ENCODE data around the gene CFAP99.
"Not testable (repeated sequence)": the region's sequence is repeated elsewhere in the genome, so short reads cannot be mapped to it uniquely, and the experiment has no call there.

CFAP99 gene

GRCh38 chr4:2449511-2450392 is 31.0 kb downstream of the CFAP99 start:
- FAIRE-seq: no peak

GRCh38 chr4:2450394-2451035 is 31.8 kb downstream of the CFAP99 start:
- FAIRE-seq: no peak

- FAIRE-seq: no peak
Observed at GRCh38 chr4:2451036-2451520, 32.3 kb downstream of the CFAP99 start.

- FAIRE-seq: no peak
Observed at GRCh38 chr4:2451821-2452785, 33.3 kb downstream of the CFAP99 start.

GRCh38 chr4:2457481-2458295 is 38.9 kb downstream of the CFAP99 start:
- FAIRE-seq: no peak

GRCh38 chr4:2458546-2459491 is 40.1 kb downstream of the CFAP99 start:
- no peak for FAIRE-seq

GRCh38 chr4:2459589-2460349 is 41.0 kb downstream of the CFAP99 start:
- no peak for FAIRE-seq

GRCh38 chr4:2461246-2461960 is 42.6 kb downstream of the CFAP99 start:
- FAIRE-seq: no peak

GRCh38 chr4:2462218-2462991 is 43.6 kb downstream of the CFAP99 start:
- no peak for FAIRE-seq

- no peak for FAIRE-seq
Observed at GRCh38 chr4:2462992-2463762, 44.4 kb downstream of the CFAP99 start.

- no peak for FAIRE-seq
Observed at GRCh38 chr4:2465032-2465431, 46.3 kb downstream of the CFAP99 start.

- not testable (repeated sequence) for FAIRE-seq
Observed at GRCh38 chr4:2465544-2465943, 46.8 kb downstream of the CFAP99 start.

- peak; percentile 86 for FAIRE-seq
Observed at GRCh38 chr4:2468456-2469191, 49.9 kb downstream of the CFAP99 start, which contains the start of gene RNF4. Gene RNF4 (plus strand): TSS chr4:2469106. CDS start chr4:2490494, 21,388 bp downstream.

GRCh38 chr4:2469192-2469984 is 50.6 kb downstream of the CFAP99 start:
- no peak for FAIRE-seq

- FAIRE-seq: no peak
Observed at GRCh38 chr4:2470791-2471190, 52.0 kb downstream of the CFAP99 start.

GRCh38 chr4:2472187-2472586 is 53.4 kb downstream of the CFAP99 start:
- no peak for FAIRE-seq

All from A204.1 (cell line).